Retina (tissue), 1 donor: ENCODE data around the gene PRDX6.
"Not testable (repeated sequence)": the region's sequence is repeated elsewhere in the genome, so short reads cannot be mapped to it uniquely, and the experiment has no call there.

Experiments
- DNase-seq: peaks from one replicate; pipeline ENCODE4 v3.0.0-alpha.2; 2016

Gene PRDX6, protein sequence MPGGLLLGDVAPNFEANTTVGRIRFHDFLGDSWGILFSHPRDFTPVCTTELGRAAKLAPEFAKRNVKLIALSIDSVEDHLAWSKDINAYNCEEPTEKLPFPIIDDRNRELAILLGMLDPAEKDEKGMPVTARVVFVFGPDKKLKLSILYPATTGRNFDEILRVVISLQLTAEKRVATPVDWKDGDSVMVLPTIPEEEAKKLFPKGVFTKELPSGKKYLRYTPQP

DNA sequence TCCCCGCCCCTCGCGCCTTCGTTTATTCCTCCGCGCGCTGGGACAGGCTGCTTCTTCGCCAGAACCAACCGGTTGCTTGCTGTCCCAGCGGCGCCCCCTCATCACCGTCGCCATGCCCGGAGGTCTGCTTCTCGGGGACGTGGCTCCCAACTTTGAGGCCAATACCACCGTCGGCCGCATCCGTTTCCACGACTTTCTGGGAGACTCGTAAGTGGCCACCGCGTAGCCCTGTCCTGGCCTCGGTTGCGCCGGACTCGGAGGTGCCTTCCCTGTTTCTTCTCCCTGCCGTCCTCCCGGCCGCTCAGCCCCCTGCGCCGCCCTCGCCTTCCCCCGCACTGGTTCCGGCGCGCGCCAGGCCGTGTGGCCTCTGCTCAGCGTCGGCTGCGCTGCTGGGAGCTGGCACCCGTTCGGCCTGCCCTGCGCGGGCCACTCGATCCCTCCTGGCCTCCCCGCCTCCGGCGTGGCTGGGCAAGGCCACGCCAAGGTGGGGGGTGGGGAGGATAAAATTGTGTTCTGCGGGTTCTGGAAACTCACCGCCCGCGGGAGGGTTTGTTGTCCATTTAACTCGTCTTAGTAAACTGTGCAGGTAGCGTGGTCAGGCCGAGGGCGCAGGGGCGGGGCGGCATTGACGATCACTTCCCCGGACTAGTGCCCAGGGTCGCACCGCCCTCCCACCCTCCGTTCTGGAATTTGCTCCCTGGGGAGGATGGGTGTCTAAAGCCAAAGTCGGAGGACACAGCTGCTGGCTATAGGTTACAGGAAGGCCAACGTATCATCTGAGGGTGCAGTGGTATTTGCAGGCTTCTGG, at the start of gene PRDX6:
Gene PRDX6 (plus strand): TSS at position 50 of the 808 bp plus-strand sequence. CDS start 63 bp downstream, at position 113.
- DNase-seq: peak; percentile 91

GRCh38 chr1:173429471-173430402, 47.4 kb upstream of the PRDX6 start:
- DNase-seq: peak; percentile 62

DNA sequence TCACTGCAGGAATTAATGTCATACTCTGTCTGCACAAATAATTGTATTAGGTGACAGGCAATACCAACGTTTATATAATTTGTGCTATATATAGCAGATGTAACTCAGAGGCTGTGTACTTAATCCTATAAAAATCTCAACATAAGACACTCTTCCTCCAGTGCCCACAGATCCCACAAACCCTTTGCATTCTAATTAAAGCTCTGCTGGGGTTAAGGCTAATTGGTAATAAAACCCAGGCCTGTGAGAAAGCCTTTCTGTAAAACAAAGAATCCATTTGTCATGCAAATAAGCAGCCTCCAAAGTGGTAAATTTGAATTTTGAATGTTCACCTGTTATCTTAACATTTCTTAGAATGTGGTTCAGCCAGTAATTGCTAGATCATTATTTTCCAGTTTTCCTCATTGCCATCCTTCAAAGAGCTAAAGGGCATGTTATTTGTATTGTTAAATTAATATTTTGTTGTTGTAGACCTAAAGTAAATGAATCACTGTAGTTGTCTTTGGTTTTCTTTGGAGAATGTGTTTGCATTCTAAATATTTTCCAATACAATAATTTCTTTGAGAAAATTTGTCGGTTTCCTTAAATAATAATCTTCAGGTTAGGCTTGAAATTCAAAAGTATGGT, 46.3 kb upstream of the PRDX6 start:
- no peak for DNase-seq

DNA sequence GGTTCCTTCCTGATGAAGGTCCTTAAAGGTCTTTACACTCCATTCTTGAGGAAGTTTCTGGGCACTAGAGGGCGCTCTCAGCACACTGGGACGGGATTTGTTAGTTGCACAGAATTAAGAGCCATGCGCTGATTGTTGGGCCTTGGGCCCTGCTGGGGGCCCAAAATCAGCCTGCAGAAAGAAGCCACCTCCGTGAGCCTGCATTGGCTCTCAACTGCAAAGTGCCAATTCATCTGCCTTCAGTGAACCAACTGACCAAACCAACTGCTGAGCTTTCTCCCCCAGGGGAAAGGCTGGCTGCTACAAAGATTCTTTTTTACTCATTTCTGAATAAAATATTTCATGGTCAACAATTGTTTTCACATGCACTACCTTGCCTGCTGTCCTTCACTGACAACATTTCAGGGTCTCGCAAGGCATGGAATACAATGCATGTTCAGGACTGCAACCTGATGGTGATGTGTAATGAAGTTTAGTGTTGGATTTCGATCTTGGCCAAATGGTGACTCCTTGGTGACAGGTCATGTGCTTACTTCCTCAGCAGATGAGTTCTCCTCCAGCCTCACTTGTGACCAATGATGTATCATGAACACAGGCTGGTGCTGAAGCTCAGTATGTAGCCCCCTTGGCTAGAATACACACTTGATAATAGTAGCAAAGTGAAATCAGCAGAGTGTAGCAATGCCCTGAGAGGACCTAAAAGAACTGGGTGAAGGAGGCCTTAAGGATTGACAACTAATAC, 45.7 kb upstream of the PRDX6 start:
- peak; percentile 81 for DNase-seq

- no peak for DNase-seq
Measured at GRCh38 chr1:173432331-173432730, 44.8 kb upstream of the PRDX6 start.

- DNase-seq: no peak
Measured at GRCh38 chr1:173433751-173434326, 43.3 kb upstream of the PRDX6 start.

GRCh38 chr1:173436841-173437428, 40.2 kb upstream of the PRDX6 start:
- no peak for DNase-seq

GRCh38 chr1:173438675-173439074, 38.5 kb upstream of the PRDX6 start:
- no peak for DNase-seq

- DNase-seq: no peak
Measured at GRCh38 chr1:173440430-173440829, 36.7 kb upstream of the PRDX6 start.

- no peak for DNase-seq
Measured at GRCh38 chr1:173444757-173445156, 32.4 kb upstream of the PRDX6 start.

DNA sequence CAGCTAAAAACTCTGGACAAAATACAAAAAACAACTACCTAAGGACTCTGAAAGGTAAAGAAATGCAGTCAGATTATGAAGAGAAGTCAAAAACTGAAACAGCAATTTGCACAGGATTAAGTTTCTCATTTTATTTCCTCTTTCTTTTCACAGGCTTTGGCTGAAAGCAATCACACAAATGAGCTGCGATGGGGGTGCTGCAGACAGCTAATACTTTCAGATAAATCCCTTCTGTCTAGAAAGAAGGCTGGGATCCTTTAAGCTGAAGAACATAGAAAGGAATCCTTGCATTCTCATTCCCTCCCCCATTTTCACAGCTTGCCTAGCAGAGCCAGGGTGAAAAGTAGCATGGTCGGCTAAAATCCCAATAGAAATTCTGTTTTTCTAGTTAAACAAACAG, 32.0 kb upstream of the PRDX6 start:
- no peak for DNase-seq

DNA sequence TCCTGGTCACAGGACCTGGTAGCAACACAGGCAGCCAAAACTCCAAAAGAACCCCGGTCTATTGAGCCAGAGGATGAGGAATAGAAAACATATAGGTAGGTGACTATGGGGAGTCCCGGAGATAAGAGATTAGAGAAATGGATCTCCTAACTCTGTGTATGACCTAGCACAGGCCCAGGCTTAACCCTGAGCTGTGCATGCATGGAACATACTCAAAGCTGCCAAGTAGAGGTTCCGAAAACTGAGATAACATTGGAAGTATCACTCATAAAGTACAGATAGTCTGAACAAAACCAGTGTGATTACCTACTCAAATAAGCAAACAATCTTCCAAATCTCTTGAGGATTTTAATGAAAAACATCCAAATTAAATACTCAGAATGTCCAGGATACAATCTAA, 31.5 kb upstream of the PRDX6 start:
- DNase-seq: no peak

- DNase-seq: no peak
Measured at GRCh38 chr1:173447224-173447623, 29.9 kb upstream of the PRDX6 start.

DNA sequence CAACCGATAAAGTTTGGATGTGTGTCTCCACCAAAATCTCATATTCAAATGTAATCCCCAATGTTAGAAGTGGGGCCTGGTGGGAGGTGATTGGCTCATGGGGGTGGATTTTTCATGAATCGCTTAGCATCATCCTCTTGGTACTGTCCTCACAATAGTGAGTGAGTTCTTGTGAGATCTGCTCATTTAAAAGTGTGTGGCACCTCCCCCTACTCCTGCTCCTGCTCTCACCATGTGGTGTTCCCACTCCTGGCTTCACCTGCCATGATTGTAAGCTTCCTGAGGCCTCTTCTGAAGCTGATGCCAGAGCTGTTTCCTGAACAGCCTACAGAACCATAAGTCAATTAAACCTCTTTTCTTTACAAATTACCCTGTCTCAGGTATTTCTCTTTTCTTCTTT, 28.2 kb upstream of the PRDX6 start:
- no peak for DNase-seq

- no peak for DNase-seq
Measured at GRCh38 chr1:173451981-173452380, 25.2 kb upstream of the PRDX6 start.

- DNase-seq: no peak
Measured at GRCh38 chr1:173453982-173454381, 23.2 kb upstream of the PRDX6 start.

GRCh38 chr1:173454966-173455524, 22.1 kb upstream of the PRDX6 start:
- no peak for DNase-seq

DNA sequence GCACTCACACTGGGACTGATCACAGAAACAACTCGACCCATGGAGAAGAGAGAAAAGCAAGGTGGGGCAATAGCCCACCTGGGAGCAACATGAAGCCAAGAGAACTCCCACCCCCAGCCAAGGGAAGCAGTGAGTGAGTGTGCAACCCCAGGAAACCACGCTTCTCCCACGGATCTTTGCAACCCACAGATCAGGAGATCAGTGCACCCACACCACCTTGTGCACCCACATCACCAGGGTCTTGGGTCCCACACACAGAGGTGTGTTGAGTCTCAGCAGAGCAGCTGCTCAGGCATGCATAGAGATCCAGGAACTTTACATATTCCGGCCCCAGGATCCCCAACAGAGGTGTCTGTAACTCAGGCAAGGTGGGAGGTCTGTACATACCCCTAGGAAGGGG, 17.2 kb upstream of the PRDX6 start:
- no peak for DNase-seq

DNA sequence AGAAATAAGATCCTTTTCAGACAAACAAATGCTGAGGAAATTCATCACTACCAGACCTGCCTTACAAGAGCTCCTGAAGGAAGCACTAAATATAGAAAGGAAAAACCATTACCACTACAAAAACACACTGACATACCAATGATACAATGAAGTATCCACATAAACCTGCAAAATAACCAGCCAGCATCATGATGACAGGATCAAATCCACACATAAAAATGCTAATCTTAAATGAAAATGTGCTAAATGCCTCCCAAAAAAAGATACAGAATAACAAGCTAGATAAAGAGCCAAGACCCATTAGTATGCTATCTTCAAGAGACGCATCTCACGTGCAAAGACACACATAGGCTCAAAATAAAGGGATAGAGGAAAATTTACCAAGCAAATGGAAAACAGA, 14.5 kb upstream of the PRDX6 start:
- not testable (repeated sequence) for DNase-seq

DNA sequence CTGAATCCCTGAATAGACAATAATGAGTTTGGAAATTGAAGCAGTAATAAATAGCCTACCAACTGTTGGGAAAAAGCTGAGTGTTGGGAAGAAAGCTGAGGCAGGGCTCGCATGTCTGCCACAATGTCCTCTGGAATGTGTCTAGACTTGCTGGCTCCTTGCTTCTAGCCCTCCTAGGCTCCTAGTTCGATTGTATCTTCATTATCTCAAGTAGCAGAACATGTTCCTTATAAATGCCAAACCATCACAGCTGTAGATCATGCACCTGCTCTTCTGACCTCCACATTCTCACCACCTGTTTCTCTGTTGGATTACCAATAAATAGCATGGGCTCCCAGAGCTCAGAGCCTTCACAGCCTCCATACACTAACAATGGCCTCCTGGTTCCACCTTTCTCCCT, 12.9 kb upstream of the PRDX6 start:
- not testable (repeated sequence) for DNase-seq

- no peak for DNase-seq
Measured at GRCh38 chr1:173467426-173467825, 9.7 kb upstream of the PRDX6 start.
